Dedifferentiated amniotic fluid mesenchymal stem cell (primary cell): Measurements from ENCODE around the gene ZKSCAN5.

Experiments used
- DNase-seq: peaks from one replicate; pipeline ENCODE4 v3.0.0-alpha.2; 2016; ENCODE audit errors: extremely low spot score

ZKSCAN5 gene

GRCh38 chr7:99504603-99505323 lies at the start of gene ZKSCAN5:
Gene ZKSCAN5, plus strand, starts transcription at chr7:99504662. Its CDS starts 1,383 bp downstream, at chr7:99506045.
- DNase-seq: peak; percentile 92

- no peak for DNase-seq
Measured at GRCh38 chr7:99455874-99456273, 48.6 kb upstream of the ZKSCAN5 start.

GRCh38 chr7:99456288-99456687 lies 48.2 kb upstream of the ZKSCAN5 start:
- DNase-seq: no peak

- DNase-seq: no peak
Measured at GRCh38 chr7:99457050-99457649, 47.3 kb upstream of the ZKSCAN5 start.

- no peak for DNase-seq
Measured at GRCh38 chr7:99457650-99458493, 46.6 kb upstream of the ZKSCAN5 start.

- DNase-seq: no peak
Measured at GRCh38 chr7:99459087-99459486, 45.4 kb upstream of the ZKSCAN5 start.

- no peak for DNase-seq
Measured at GRCh38 chr7:99460651-99461050, 43.8 kb upstream of the ZKSCAN5 start.

- no peak for DNase-seq
Measured at GRCh38 chr7:99461221-99461620, 43.2 kb upstream of the ZKSCAN5 start.

GRCh38 chr7:99465421-99465768 lies 39.1 kb upstream of the ZKSCAN5 start:
- no peak for DNase-seq

GRCh38 chr7:99468336-99468918 lies 36.0 kb upstream of the ZKSCAN5 start:
- no peak for DNase-seq

- no peak for DNase-seq
Measured at GRCh38 chr7:99469381-99470065, 34.9 kb upstream of the ZKSCAN5 start.

GRCh38 chr7:99472561-99473314 lies 31.7 kb upstream of the ZKSCAN5 start, which contains the start of gene ZNF789:
Gene ZNF789, plus strand, starts transcription at chr7:99472890. Its CDS starts 3,567 bp downstream, at chr7:99476457.
- peak; percentile 94 for DNase-seq

- peak; percentile 50 for DNase-seq
Measured at GRCh38 chr7:99473315-99473596, 31.2 kb upstream of the ZKSCAN5 start.

GRCh38 chr7:99476107-99476506 lies 28.4 kb upstream of the ZKSCAN5 start:
- no peak for DNase-seq

GRCh38 chr7:99478464-99479440 lies 25.7 kb upstream of the ZKSCAN5 start:
- no peak for DNase-seq

GRCh38 chr7:99485094-99485493 lies 19.4 kb upstream of the ZKSCAN5 start:
- no peak for DNase-seq

- DNase-seq: no peak
Measured at GRCh38 chr7:99489235-99489634, 15.2 kb upstream of the ZKSCAN5 start.

GRCh38 chr7:99490878-99491277 lies 13.6 kb upstream of the ZKSCAN5 start:
- DNase-seq: no peak

GRCh38 chr7:99493823-99494222 lies 10.6 kb upstream of the ZKSCAN5 start:
- DNase-seq: no peak
